Rectal smooth muscle tissue (tissue), 1 donor: ENCODE data around the gene IFIH1.

ENCODE experiments used
- H3K27ac ChIP-seq: one replicate; pipeline ENCODE4 v1.7.0; 2013; ENCODE audit warnings: low read depth, low read length, inconsistent platforms
- H3K27me3 ChIP-seq: one replicate; pipeline ENCODE4 v1.7.0; 2013; ENCODE audit warnings: low read length; ENCODE audit not compliant: control insufficient read depth, insufficient read depth
- H3K36me3 ChIP-seq: one replicate; pipeline ENCODE4 v1.7.0; 2013; ENCODE audit warnings: low read length; ENCODE audit not compliant: control insufficient read depth, insufficient read depth
- H3K4me1 ChIP-seq: one replicate; pipeline ENCODE4 v1.7.0; 2013; ENCODE audit warnings: low read length; ENCODE audit not compliant: control insufficient read depth, insufficient read depth
- H3K4me3 ChIP-seq: one replicate; pipeline ENCODE4 v1.7.0; 2013; ENCODE audit warnings: low read length
- H3K9ac ChIP-seq: one replicate; pipeline ENCODE4 v1.7.0; 2013; ENCODE audit warnings: low read length

Gene IFIH1

GRCh38 chr2:162220368-162220767 is 98.1 kb downstream of the IFIH1 start:
- Histone ChIP-seq H3K27me3 (no peaks in the 10 kb centered on the region), H3K27ac (no peak overlapping the region), H3K9ac (no peak overlapping the region), H3K4me3 (no peak overlapping the region), H3K36me3 (no peaks in the 10 kb centered on the region), H3K4me1 (no peaks in the 10 kb centered on the region)

GRCh38 chr2:162219426-162219825 is 99.1 kb downstream of the IFIH1 start:
- Histone ChIP-seq H3K36me3 (no peaks in the 10 kb centered on the region), H3K27ac (no peak overlapping the region), H3K9ac (no peak overlapping the region)

GRCh38 chr2:162217598-162217997 is 100.9 kb downstream of the IFIH1 start:
- Histone ChIP-seq H3K36me3 (no peaks in the 10 kb centered on the region), H3K27me3 (no peaks in the 10 kb centered on the region), H3K9ac (no peak overlapping the region), H3K4me3 (no peak overlapping the region), H3K4me1 (no peaks in the 10 kb centered on the region), H3K27ac (no peak overlapping the region)

More at GRCh38 chr2:162219426-162219825, 99.1 kb downstream of the IFIH1 start:
- no peak overlapping the region for H3K4me3 ChIP-seq
- H3K4me1 ChIP-seq: no peaks in the 10 kb centered on the region
- no peaks in the 10 kb centered on the region for H3K27me3 ChIP-seq
